GM21717 (cell line): ENCODE measurements around the gene STX1B.
"Not testable (repeated sequence)": the region's sequence is repeated elsewhere in the genome, so short reads cannot be mapped to it uniquely, and the experiment has no call there.

Experiments used
- ATAC-seq: cut with Tn5 transposase; IDR thresholded peaks from one replicate; pipeline ENCODE4 v1.9.1; 2021; ENCODE audit warnings: mild to moderate bottlenecking, moderate library complexity; ENCODE audit not compliant: unreplicated experiment

STX1B gene

DNA sequence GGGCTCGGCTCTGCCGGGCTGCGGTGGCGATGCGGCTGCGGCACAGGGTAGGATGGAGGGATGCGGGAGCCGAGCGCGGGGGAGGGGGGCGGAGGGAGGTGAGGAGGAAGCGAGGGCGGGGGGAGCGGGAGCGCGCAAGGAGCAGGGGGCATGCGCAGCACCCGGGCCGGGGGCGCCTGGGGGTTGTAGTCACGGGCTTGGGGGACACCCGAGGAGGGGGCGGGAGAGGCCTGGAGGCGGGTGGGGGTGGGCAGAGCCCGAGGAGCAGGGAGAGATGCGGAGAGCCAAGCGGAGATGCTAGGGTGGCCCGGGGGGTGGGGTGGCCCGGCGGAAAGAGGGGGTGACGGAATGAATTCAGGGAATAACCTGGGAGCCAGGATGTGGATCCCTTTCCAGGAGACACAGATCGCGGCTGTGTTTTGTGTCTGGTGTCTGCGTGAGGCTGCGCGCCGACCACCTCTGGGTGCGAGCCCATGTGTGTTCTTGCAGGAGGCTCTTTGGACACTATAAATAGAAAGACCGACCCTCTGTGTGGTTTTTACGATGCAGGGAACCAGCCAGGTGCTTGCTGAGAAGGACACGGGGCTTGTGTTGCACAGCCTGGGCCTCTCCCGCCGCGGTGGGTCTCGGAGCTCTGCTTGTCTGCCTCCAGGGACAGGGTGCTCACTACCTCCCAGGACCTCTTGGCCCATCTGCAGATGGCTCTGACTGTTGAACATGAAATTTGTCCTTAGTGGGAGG is at the start of gene STX1B:
Gene STX1B (minus strand): TSS at position 54 of the 741 bp plus-strand sequence. CDS start 242 bp downstream, outside the sequence.
- ATAC-seq: no peak

DNA sequence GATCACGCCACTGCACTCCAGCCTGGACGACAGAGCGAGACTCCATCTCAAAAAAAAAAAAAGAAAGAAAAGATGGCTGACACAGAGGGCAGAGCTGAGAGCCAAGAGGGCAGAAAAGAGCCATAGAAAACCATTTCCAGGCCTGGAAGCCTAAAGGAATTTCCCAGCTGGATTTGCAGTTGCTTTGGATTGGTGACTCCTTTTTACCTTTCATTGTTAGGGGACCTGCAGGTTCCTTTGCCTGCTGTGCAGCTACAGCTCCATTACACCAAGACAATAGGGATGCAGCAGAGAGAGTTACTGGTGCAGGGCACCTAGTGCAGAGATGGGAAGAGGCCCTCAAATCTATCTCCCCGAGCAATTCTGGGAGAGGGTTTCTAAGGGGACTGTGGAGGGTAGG is 45.2 kb upstream of the STX1B start:
- no peak for ATAC-seq

DNA sequence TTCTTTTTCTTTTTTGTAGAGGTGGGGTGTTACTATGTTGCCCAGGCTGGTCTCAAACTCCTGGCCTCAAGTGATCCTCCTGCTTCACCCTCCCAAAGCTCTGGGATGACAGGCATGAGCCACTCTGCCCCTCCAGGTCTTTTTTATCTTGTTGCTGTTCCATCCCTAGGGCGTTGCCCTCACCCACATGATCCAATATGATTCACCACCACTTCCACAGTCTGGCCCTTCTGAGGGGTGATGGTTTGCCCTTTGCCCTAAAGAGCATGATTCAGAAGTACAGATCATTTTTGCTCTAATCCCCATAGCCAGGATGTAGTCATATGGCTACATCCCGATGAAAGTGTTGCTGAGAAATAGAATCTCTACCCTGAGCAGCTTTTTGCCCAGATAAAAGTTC is 41.7 kb upstream of the STX1B start:
- no peak for ATAC-seq

DNA sequence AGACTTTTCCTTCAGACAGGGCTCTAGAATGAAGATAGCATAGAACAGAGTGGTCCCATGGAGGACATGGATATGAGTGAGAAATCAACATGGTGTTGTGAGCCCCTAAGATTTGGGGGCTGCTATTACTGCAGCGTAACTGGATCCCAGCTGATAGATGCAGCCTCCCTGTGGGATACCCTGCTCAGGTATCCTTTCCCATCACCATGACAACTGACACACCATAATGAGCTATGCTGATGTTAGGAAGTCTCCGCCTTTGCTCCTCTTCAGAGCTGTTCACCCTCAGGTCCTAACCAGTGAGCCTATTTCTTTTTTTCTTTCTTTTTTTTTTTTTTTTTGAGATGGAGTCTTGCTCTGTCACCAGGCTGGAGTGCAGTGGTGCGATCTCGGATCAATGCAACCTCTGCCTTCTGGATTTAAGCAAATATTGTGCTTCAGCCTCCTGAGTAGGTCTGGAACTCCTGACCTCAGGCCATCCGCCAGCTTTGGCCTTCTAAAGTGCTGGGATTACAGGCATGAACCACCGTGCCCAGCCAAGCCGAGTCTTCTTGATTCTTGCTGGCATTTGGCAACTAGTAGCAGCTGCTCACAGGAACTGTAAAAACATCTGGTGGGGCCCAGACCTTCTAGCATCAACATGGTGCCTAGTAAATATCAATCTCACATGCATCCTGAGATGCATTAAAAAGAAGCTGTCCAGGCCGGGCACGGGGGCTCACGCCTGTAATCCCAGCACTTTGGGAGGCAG is 40.0 kb upstream of the STX1B start:
- no peak for ATAC-seq

DNA sequence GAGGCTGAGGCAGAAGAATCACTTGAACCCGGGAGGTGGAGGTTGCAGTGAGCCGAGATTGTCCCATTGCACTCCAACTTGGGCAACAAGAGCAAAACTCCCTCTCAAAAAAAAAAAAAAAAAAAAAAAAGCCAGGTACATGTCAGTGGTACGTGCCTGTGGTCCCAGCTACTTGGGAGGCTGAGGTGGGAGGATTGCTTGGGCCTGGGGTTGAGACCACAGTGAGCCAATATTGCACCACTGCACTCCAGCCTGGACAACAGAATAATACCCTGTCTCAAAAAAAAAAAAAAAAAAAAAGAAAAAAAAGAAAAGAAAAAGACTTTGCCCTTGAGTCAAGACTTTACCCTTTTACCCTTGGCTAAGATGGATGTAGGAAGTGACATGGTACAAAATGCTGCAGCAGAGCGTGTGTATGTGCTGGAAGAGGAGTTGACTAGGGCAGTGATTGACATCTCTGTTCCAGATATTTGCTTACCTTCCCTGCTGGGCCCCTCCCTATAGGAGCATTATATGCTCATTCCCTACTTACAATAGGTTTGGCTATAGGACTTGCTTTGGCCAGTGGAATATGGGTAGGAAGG is 33.6 kb upstream of the STX1B start:
- no peak for ATAC-seq

DNA sequence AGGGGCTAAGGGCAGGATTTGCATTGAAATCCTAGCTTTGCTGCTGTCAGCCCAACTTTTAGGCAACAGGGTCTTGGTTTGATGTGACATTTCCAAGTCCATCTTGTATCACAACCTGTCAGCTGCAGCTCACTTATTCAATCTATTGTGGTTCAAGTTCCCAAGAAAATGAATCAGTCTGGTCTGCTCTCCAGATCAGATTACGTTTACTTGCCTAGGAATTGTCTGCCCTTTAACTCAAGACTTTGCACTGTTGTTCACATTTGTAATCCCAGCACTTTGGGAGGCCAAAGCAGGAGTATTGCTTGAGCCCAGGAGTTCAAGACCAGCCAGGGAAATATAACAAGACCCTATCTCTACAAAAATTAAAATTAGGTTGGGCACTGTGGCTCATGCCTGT is 32.9 kb upstream of the STX1B start:
- no peak for ATAC-seq

DNA sequence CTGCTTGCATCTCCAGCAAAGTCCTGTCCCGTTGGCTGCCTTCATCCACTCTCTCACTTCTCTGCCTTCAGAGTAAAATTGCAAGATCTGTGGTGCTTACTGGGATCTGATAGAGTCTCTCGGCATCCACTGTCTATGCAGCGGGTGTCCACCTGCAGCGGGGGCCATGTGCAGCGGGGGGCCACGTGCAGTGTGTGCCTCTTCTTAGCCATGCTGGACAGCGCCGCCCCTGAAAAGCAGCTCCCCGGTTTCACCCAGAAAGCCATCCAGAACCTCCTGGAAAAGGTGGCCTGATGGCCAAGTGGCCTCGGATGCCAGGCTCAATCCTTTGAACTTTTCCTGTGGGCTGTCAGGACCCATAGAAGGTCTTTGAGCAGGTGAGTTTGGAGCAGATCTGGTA is 32.4 kb upstream of the STX1B start:
- ATAC-seq: no peak

DNA sequence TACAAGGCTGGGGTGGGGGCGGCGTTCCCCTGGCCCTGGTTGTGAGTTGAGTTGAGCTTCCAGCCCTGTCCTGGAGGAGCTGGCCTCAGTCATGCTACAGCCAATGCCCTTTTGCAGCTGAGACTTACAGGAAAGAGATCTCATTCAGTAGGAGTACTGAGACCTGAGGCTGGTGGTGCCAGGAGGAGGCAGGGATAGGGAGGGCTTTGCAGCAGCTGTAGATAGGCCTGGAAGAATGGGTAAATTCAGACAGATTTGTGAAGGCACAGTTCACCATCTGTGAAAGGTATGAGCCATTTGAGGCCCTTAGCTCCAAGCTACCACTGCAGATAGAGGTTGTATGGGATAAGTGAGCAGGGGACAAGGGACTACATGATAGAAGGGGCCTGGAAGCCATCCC is 28.6 kb upstream of the STX1B start:
- no peak for ATAC-seq

DNA sequence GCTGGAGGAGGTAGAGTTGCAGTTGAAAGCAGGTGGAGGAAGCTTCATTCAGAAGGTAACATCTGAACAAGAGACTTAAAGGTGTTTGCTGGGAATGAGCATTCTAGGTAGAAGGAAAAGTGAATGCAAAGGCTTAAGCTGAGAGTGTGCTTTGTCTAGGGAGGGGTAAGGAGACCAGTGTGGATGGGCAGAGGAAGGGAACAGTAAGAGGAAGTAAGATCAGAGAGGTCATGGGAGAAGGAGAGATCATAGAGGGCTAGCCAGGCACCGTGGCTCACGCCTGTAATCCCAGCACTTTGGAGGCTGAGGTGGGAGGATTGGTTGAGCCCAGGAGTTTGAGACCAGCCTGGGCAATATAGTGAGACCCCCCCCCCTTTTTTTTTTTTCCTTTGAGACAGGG is 26.3 kb upstream of the STX1B start:
- ATAC-seq: no peak

DNA sequence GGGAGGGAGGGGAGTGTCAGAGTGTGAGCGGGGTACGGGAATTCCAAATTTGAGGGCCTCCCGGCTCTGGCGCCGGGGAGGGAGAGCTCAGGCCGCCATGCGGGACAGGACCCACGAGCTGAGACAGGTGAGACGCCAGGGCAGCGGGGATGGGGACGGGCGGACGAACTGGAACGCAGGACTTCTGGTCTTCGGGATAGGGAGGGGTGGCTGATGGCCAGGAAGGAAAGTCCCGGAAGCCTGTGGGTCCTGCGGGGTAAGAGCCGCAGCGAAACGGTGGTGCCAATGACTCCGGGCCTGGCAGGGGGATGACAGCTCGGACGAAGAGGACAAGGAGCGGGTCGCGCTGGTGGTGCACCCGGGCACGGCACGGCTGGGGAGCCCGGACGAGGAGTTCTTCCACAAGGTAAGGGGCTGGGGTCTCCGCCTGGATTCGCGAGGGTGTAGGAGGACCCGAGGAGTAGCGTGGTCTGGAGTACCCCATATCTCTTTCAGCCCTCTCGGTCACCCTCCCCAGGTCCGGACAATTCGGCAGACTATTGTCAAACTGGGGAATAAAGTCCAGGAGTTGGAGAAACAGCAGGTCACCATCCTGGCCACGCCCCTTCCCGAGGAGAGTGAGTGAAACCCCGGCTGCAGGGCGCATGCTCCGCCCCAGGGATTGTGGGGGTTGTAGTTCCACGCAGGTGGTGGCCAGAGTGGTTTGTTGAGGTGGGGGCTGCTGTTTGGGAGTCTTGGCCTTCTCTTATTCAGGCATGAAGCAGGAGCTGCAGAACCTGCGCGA is 23.5 kb upstream of the STX1B start:
- ATAC-seq: peak; percentile 39

DNA sequence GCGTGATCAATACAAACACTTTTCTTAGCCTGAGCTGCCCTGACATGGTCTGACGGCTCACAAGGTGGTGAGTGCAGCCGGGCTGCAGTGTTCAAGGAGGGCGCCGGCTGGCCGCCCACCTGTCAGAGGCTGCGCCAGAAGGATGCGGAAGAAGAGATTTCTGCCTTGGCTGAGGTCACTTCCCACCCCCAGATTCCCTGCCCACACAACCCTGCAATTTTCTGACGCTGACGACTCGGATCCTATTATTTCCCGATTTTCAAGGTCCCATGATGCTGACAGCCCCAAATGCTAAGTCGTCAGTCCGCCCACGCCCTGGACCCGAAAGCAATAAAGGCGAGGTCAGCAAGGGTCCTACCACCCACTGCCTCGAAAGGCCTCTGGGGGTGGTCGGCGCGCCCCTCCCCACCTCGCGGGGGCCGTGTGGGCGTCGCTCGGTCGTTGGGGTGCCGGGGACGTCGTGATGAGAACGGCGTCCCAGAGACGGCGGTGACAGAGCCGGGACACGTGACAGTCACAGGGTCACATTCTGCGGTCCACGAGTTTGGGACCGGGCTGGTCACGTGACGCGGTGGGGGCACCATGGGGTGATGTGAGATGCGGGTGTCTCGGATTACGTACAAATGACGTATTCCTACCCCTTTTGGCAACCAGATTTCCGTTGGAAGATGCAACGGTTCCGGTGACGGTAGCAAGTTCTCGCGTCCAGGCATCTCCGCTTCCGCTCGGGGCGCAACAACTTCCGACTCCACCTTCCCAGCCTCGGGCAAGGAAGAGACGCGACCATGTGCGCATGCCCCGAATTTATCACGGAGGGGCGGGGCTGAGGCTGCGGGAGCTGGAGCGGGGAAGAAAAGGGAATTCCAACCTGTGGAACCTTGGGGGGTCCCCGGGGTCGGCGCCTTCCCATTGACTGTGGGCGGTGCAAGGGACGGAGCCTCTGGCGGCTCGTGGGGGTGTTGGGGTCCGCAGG is 22.6 kb upstream of the STX1B start, which contains the start of gene STX4:
Gene STX4 (plus strand): TSS at position 823 of the 973 bp plus-strand sequence. CDS start 248 bp downstream, outside the sequence.
- peak; percentile 69 for ATAC-seq

DNA sequence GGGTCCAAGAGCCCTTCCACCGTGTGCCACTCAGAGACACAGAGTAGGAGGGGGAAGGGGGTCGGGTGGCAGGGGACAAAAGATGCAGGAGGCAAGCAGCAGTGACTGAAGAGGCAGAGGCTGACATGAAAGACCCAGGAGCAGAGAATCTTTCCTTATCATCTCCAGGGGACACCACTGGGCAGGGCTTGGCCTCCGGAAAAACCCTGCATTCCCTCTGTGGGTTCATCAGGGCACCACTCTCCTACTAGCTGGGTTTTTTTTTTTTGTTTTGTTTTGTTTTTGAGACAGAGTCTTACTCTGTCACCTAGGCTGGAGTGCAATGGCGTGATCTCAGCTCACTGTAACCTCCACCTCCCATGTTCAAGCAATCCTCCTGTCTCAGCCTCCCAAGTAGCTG is 20.8 kb upstream of the STX1B start:
- no peak for ATAC-seq

DNA sequence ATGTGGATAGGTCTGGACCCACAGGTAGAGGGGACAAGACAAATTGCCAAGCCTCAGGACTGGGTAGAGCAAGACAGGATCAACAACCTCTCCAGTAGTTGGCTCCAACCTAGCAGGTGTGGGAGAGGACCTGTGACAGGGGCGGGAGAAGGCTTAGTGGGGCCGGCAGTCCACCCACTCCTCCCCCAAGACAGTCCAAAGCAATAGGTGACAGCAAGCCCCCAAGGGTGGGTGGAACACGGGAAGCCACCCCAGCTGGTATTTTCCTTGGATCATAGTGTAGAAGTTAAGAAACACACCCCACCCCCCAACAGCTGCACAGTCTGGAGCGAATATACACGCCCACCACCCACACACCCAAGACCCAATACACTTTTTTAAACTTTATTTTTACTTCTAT is 18.8 kb upstream of the STX1B start:
- no peak for ATAC-seq

DNA sequence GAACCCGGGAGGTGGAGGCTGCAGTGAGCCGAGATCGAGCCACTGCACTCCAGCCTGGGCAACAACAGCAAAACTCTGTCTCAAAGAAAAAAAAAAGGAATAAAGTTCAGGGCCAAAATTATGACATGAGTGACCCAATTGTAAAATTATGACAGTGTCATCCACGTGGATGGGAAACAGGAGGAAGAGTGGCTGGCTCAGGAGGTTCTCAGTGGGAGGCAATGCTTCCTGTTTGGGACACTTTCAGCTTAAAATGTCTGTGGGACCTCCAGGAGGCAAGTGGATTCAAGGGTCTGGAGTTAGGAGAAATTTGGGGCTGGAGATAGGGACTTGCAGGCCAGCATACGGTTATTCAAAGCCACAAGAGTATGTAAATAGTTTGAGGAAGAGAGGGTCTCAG is 14.9 kb upstream of the STX1B start:
- no peak for ATAC-seq

DNA sequence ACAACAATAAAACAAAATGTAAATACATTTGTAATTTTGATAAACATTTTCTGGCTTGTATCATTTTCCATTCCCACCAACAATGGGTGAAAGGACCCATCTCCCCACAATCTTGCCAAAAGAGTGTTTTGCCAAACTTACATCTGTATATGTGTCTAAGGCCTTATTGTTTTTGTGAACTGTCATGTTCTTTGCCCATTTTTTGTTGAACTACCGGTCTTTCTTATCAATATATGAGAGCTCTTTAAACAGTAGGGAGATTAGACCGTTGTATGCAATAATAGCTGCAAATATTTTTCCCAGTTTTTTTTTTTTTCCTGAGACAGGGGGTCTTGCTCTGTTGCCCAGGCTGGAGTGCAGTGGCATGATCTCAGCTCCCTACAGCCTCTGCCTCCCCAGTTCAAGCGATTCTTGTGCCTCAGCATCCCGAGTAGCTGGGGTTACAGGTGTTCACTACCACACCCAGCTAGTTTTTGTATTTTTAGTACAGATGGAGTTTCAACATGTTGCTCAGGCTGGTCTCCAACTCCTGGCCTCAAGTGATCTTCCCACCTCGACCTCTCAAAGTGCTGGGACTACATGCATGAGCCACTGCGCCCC is 13.3 kb upstream of the STX1B start:
- ATAC-seq: no peak

DNA sequence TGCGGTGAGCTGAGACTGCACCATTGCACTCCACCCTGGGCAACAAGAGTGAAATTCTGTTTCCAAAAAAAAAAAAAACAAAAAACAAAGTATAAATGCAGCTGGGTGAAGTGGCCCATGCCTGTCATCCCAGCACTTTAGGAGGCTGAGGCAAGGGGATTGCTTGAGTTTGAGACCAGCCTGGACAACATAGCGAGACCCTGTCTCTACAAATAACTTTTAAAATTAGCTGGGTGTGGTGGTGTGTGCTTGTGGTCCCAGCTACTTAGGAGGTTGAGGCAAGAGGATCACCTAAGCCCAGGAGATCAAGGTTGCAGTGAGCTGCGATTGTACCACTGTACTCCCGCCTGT is 12.8 kb upstream of the STX1B start:
- no peak for ATAC-seq

DNA sequence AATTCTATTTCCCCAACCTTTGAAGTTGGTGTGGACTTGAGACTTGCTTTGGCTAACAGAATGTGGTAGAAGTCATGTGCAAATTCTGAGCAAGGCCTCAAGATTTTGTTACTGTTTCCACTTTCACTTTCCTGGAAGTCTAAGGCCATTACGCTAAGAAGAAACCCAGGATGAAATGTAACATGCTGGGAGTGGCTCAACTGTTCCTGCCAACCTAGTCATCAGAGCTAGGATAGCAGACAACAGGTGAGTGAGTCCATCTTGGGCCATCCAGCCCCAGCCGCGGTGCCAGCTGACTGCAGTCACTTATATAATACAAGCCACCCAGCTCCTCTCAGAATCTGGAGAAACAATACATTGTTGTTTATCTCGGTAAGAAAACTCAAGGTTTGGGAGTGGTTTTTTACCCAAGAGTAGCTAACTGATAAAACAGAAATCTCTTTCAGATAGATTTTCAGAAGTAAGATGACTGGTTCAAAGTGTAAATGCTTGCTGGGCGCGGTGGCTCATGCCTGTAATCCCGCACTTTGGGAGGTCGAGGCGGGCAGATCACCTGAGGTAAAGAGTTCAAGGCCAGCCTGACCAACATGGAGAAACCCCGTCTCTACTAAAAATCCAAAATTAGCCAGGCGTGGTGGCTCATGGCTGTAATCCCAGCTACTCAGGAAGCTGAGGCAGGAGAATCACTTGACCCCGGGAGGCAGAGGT is 12.3 kb upstream of the STX1B start:
- no peak for ATAC-seq

DNA sequence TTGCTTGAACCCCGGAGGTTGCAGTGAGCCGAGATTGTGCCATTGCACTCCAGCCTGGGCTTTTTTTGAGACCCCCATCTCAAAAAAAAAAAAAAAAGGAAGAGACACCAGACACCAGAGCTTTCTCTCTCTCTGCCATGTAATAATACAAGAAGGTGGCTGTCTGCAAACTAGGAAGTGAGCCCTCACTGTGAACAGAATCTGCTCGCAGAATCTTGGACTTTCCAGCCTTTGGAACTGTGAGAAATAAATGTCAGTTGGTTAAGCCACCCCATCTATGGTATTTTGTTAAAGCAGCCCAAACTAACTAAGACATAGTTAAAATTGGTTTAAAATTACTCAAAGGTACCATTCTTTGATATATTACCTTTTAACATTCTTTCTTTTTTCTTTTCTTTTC is 10.1 kb upstream of the STX1B start:
- no peak for ATAC-seq

DNA sequence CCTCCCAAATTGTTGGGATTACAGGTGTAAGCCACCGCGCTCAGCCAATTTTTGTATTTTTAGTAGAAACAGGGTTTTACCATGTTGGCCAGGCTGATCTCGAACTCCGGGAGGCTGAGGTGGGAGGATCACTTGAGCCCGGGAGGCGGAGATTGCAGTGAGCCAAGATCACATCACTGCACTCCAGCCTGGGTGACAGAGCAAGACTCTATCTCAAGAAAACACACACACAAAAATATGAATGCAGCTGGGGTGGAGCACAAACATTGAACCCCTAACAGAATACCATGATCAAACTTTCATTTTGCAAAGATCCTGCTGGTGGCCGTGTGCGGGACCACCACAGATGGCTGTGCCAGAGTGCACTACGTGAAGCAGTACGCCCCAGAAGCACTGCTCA is 7.3 kb upstream of the STX1B start:
- not testable (repeated sequence) for ATAC-seq
